Effector CD8-positive, alpha-beta T cell (primary cell): ENCODE measurements around the gene SRI.

Experiments used
- DNase-seq: peaks from one replicate; lab custom pipeline; 2025; lab: John Stamatoyannopoulos, UW

The SRI gene

DNA sequence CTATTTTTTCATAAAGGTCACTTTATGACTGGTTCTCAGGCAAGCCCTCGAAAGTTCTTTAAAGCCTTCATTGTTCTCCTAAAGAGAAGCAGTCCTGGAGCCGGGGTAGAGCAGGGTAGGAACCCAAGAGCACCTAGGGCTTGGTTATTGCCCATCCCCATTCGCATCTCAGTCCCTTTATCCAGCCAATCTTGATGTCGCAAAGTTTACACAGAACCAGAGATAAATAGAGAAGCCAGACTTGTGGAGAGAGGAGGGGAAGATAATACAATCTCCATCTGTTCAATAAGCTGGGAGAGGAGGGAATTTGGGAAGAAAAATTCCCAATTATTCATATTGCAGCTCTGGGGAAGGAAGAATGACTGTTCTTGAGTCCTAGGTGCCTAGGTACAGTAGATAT lies 6.4 kb upstream of the SRI start:
- DNase-seq, result no peak

DNA sequence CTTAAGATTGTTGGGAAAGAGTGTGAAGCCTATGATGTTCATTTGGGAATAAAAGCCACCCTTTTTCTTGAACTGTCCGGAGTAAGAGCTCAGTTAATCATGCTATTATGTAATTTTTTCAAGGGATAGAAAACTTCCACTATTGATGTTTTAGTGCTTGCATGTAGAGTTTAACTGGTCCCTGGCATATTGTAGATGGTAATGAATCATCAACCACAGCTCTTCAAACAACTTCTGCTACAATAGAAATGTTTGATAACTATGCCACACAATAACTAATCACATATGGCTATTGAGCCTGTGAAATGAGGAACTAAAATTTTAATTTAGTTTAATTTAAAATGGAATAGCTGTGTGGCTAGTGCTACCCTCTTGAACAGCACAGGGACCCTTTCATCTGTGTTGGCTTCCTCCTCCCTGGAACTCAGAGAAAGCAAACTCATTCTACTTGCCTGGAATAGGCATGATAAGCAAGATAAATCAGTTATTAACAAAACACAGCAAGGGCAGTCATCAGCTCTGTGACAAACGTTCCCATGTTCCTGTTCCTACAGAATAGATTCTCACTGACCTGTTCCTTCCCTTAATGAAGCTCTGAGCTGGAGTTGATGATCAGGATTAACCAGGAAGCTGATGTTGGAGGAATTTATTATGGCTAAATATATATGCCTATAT lies 4.9 kb upstream of the SRI start:
- DNase-seq, result no peak

DNA sequence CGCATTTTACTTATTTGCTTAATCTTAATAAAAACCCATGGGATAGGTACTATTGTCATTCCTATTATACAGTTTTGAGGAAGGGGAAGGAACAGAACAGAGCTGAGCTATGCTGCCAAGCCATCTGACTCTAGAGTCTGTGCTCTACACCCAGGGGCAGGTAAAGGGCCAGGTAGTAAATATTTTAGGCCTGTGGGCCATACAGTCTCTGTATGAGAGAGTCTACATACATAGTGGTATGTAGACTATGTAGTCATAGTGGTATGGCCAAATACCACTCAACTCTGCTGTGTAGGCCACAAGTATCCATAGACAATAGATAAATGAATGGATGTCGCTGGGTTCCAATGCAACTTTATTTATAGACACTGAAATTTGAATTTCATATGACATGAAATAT lies 3.4 kb upstream of the SRI start:
- DNase-seq, result no peak

DNA sequence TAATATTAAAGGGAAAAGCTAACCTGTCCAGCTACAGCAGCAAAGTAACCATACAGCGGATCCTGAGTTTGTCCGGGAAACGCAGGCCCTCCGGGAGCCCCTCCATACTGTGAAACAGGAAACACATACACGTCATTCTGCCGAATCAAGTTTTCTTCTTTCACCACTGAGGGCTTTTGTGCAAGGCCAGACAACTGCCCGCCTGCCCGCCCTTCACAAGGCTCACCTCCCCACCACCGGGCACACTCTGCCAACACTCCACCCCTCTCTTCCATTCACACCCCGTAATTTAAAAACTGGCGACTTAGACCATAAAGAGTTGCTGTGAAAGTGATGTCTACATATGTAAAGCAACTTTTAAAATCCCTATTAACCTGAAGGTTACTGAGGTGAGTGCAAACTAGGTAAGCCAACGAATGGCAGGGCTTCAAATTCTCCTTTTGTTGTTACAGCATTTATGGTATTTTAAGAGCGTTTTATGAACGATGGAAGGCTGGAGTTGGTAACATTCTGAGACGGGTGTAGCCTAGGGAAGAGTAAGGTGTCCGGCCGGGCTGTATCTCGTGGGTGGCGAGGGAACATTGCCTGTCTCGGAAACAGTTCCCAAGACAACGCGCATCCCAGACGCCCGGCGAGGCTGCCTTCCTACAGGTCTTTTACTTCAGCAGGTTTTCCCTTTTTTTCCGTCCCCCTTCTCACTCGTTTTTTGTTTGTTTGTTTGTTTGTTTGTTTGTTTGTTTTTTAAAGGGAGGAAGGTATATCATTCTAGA lies 817 bp downstream of the SRI start:
- DNase-seq, result peak; percentile 2

DNA sequence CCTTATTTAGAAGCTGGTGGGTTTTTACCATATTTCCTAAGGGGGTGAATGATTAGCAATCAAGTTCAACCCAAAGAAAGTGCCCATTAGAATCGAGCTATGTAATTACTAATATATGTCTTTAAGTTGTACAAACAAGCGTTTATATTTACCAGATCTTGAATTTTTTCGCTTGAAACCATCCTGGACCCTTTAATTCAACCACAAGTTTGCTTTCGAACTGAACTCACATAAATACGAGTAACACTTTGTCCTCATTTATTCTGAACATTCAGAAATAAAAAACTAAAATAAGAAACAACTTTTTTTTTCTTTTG lies 1.5 kb downstream of the SRI start:
- no peak for DNase-seq

DNA sequence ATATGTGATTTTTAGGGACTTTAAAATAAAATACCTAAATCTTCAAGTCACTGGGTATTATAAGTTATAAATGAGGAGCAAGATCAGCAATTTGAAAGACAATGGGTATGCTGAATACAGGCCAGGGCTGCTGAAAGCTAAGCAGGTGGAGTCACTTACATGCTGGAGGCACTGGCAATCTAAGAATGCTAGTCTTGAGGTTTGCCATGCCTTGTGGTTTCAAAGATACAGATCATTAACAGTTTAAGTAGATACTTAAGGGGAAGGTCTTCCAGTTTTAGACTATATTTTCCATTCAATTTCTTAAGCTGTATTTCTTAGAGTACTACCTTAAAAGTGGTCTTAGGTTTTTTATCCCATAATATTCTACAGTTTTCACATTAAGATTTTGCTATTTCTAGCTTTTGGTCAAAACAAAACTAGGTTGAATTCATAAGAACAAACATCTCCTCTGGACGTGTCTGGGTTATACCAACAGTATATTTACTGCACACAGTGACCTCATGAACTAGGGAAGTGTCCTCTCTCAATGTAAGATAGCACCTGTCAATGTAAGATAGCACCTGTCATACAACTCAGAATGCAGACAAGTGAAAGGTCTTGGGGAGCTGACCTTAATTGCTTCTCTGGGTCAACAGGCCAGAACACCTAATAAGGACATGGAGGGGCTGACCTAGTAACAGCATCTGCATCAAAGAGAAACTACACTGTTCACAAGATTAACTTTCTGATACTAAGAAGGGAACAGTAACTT lies 2.0 kb downstream of the SRI start:
- no peak for DNase-seq

DNA sequence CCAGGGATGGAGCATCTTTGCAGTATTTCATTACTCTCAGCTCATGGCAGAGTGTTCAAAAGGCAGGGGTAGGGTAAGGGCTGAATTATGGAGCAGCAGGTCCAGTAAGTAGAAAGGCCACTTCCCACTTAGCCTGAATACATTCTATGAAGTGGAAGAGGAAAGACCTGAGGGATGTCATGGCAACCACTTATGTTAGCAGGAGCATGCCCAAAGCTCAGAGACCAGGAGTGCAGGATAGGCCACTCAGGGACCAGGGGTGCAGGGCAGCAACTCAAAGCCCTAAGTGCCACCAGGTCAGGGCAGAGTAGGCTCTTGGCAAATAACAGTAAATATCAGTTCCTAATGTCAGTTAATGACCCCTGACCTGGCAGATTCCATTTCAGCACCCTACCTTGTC lies 3.6 kb downstream of the SRI start:
- DNase-seq, result no peak

DNA sequence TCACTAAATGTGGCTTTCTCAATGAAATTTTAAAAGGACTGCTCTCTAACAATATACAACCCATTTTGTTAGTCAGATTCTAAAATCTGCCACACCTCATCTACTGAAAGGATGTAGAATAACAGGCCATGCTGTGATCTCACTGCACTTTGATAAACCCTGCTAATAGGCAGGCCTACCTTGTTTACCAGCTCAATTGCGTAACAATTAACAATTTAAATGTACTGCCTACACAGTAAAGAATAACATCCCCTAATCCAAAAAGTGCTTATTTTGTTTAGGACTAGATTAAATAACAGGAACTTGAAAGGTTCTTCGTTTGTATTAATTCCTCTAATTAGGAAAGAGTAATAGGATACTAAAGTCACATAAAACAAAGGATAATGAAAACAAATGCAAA lies 4.5 kb downstream of the SRI start:
- no peak for DNase-seq

DNA sequence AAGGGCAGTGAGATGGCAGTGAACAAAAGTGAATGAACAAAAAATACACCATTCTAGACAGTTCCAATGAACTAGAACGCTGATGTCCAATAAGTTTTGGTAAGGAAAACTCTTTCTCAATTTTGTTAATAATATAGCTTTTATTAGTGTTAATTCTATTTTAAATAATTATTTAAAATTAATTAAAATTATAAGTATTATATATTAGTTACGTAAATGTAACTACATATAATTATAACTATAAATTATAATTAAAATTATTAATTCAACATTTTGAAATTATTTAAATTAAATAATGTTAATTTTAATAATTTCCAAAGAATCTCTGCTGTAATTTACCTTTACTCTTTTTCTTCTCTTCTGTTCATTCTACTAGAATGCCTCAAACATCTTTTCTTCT lies 5.4 kb downstream of the SRI start:
- DNase-seq, result no peak

DNA sequence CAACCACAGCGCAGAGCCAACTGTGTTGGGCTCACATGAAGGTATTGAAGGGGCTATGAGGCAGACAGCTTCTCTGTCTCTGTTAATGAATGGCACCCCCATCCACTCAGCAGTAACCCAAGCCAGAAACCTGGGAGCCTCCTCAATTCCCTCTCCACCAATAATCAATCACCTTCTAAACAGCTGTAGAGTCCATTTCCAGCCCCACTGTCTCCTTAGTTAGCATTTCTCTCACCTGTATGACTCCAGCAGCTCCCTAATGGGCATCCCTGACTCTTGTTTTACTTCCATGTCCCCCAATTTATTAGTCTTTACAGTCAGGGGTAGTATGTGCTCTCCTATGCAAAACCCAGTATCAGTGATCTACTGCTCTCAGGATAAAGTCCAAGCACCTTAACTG lies 6.9 kb downstream of the SRI start:
- no peak for DNase-seq

DNA sequence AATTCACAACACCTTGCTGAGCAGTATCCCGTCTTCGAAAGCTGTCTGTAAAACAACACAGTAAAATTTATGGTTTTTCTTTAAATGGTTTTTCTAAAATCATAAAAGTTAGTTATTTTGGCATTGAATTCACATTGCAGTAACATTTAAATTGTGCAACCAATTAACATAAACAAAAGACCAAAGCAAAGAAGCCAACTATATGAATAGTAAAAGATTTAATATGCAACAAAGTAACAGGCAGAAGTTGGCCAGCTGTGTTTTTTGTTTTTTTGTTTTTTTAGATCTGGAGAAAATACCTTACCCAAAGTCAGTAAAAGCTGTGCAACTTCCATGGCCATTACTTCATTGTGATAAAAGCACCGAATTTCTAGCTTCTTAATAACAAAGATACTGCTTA lies 11.3 kb downstream of the SRI start:
- DNase-seq, result no peak

DNA sequence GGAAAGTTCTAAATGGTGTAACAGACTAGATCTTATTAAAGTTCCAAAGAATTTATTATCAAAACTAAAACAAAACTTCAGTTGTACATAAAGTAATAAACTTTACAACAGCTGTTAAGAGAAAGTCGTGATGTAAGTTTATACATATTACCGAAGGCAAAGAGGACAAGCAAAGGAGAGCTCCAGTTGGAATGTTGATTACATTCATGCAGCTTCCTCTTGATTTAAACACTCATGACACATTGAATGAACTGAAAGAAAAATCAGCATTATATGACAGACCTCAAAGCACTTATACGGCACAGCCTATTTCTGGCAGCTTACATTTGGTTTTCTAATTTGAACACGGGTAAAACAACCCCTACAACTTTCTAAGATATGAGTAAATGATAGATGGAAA lies 13.6 kb downstream of the SRI start:
- DNase-seq, result no peak

DNA sequence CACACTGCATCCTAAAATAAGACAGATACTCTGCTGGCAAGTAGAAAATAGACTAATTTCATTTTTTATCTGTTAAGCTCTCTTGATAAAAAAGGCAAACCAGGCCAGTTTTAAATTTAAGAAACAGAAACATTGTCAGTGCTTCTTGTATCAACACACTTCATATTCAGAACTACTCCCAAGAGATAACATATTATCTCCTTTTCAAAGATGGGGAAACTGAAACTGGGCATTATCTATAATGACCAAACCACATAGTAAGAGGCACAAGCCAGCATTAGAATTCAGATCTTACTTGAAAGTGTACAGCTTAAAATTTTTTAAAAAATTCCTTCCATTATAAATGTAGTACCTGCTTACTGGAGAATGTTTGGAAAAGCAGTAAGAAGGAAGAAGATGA lies 14.7 kb downstream of the SRI start:
- DNase-seq, result no peak

DNA sequence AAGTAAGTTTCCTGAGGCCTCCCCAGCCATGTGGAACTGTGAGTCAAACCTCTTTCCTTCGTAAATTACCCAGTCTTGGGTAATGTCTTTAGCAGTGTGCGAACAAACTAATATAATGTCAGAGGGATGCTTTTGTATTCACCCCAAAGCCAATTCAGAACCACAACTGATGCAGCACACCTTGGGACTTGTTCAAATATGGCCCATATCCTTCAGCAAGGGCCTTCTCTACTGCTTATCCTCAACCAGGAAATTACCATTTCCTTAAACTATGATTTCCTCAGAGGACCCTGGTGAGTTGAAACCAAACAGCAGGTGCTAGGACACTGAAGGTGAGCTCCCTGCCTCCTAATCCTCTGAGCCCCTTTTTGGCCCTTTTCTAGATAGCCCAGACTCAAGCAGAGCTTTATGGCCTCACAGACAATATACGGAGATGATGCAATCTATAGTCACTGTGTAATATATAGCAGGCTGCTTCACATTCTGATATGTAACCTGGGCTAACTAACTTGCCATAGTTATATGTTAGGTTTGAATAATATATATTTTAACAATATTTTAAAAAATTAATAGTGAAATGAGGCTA lies 15.2 kb downstream of the SRI start:
- DNase-seq, result no peak

DNA sequence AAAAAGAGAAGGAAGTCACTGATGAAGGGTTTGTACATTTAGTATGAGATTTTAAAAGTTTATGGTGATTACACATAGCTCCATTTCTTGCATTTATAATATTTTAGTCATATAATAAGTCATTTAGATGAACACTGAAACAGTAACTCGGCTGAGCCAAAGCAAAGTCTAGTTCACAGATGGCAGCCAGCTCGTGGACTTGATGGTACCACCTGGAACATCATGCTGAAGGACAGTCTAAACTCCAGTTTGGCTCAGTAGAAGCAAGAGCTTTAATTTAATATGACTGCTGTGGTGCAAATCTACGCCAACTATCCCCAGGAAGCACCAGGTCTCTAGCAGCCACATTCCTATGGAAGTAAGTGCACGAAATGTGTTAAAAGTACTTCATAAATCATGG lies 16.4 kb downstream of the SRI start:
- no peak for DNase-seq

DNA sequence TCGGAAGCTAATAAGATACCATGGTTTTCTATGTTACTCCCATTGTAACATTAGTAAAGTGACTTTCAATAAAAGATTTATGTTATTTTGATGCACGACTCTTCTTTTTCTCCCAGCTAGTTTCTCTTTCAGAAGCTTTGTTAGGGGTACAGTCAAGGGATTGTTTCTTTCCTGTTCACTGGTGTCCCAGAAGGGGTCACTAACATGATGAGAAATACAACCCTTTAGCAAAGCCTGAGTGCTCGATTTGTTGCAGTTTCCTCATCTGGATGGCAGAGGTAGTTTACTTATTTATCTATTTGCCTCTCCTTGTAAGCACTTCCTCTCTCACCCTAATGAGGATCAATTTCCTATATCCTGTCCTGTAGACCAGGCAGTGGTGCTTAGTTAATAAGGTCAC lies 17.0 kb downstream of the SRI start:
- no peak for DNase-seq

DNA sequence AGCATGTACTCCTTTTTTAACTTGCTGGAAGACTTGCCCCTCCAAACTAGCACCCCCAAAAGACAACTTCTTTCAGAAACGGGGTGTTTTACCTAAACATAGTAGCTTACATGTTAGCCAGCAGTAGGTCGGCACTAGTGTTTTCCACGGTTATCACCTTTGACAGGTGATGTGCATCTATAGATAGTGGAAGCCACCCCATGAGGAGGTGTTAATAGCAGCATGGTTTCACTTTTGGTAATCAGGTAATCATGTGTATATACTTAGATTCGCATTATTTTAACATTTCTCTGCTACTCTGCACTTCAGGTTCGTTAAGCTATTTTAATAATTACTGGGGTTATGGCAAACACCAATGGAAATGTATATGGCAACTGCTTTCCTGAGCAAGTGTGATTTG lies 17.6 kb downstream of the SRI start:
- no peak for DNase-seq

DNA sequence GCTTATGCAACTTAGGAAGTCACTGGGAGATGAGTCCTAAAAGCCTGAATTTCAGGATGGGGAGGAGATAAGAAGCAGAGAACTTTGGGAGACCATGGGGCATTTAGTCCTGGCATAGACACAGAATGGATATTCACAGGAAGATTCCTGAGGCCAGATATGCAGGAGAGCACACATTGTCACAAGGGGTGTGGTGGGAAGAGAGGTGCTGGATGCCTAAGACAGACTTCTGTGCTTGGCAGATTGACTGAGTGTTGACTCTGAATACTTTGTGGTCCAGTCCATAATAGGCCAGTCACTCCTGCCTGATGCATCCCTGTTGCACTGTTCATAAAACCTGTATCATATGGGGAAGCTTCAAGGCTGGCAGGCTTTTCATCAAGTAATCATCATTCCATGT lies 18.5 kb downstream of the SRI start:
- no peak for DNase-seq

DNA sequence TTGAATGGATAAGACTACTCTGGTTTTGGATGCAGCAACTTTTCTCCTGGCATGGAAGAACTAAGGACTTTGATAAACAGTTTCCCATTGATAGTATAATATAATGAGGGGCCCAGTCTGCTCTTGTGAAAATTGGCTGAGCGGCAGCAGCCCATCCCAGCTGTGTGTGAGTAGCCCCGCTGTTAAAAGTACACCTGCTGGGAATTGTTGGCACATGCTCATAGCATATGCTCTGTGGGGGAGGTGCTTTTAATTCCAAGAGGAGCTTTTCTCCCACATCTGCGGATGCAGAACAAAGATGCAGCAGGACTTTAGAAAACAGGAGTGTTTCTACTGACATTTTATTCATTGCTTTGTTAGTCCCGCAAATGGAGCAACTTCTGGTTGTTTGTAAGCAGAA lies 19.0 kb downstream of the SRI start:
- DNase-seq, result no peak

DNA sequence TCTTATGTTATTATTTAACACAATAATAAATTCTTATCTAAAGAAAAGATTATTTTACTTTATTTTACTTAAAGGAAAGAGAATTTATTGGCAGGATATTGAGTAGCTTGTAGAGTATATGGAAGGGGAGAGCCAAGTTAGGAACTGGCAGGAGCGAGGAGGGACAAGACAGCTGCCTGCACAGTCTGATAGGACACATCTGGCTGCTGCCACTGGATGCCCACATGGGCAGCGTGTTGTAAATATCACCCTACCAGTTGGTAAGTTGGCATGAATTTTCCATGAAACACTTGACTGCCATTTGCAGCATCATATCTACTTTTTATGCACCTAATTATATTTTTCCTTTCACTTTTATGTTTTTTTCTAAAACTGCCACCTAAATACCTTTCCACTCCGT lies 19.6 kb downstream of the SRI start:
- no peak for DNase-seq

DNA sequence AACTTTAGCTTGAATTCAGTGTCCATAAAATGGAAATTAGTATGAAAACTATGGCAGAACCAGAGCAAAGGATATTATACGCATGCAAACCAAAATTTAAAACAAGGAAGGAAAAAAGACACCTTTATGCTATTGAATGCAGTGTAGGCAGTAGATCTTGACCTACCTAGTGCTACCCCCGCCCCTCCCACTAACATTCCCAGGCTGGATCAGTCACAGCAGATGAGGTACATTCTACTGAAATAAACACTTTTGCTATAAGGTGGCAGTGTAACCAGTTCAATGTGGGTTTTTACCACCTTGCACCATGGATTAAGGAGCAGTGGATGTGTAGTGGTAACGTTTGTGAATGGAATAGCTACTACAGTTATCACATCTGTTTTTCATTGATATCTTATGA lies 27.9 kb downstream of the SRI start:
- DNase-seq, result no peak

DNA sequence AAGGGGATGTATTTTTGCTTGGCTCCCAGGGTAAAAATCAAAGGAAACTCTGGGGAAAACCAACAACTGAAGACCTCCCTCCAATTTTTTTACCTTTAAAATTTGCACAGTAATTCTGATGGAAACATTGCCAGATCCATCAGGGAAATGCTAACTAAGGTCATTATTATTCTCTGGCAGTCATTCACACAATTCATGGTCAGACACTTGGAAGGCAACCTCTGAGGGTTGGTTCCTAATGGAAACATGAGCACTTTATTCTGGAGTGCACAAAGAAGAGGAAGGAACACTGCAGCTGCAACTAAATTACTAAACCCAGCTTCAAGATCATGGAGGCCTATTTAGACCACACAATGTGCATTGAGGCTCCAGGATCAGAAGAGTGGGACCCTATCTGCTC lies 34.2 kb downstream of the SRI start:
- DNase-seq, result no peak

DNA sequence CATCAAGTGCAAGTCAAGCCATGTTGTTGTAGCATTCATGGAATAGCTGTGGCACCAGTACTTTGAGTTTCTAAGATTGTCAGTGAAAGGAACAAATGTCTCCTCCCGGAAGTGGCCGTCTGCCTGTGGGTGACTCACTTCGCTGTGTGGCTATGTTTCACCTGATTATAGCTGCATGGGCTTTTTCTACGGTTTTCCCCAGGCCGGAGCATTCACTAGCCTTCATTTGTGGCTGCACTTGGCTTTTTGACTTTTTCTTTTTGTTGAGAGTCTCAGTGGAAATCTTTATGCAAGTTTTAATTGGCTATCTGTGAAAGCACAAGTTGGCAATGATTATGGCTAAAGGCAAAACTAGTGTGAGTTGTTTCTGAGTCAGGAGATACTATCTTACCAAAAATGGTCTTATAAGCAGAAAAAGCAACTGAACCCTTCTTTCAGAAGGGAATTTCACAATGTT lies 35.0 kb downstream of the SRI start:
- no peak for DNase-seq
